Measurements from ENCODE around the gene TXNDC5.

DNA sequence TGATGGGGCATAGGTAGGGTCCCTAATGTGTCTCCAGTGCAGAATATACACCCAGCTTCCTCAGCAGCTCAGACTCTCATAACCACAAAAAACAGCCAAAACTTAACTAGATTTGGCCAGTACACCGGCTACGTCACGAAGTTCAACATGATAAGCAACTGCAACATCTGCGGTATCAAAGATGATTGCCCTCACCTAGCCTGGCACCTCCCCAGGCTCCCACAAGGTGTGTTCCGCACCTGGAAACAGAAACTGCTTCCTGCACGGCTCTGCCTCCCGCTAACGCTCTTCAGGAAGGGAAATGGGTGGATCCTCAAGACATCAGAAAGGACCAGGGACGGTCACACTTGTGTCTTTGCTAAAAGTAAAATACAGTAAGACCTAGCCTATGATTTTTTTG is 9.5 kb downstream of the TXNDC5 start:
- TF ChIP-seq, protein P1, sequence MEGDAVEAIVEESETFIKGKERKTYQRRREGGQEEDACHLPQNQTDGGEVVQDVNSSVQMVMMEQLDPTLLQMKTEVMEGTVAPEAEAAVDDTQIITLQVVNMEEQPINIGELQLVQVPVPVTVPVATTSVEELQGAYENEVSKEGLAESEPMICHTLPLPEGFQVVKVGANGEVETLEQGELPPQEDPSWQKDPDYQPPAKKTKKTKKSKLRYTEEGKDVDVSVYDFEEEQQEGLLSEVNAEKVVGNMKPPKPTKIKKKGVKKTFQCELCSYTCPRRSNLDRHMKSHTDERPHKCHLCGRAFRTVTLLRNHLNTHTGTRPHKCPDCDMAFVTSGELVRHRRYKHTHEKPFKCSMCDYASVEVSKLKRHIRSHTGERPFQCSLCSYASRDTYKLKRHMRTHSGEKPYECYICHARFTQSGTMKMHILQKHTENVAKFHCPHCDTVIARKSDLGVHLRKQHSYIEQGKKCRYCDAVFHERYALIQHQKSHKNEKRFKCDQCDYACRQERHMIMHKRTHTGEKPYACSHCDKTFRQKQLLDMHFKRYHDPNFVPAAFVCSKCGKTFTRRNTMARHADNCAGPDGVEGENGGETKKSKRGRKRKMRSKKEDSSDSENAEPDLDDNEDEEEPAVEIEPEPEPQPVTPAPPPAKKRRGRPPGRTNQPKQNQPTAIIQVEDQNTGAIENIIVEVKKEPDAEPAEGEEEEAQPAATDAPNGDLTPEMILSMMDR (IDR thresholded peaks at IDR 0.05): no peak
- TF ChIP-seq POLR2AphosphoS5 (IDR thresholded peaks at IDR 0.05): no peak

All from upper lobe of left lung (tissue), 4 donors.